GM12878 (cell line): ENCODE measurements around the gene PPP2R3A. TPM values are rescaled to one million over a fixed set of nuclear protein-coding genes. Genes with fewer than 3 reads are reported as not detected.

ENCODE experiments used
- ATF3 ChIP-seq: IDR thresholded peaks from 2 replicates; pipeline ENCODE4 v1.6.1; 2011; ENCODE audit warnings: low read depth, mild to moderate bottlenecking, low read length, moderate library complexity, borderline replicate concordance; ENCODE audit errors: extremely low read depth
- BACH1 ChIP-seq: fragments of 450-650 bp; IDR thresholded peaks from 2 replicates; pipeline ENCODE4 v1.6.1; 2017; ENCODE audit warnings: mild to moderate bottlenecking, borderline replicate concordance
- BHLHE40 ChIP-seq, 2 experiments: fragments of 450-650 bp in 1 of 2; IDR thresholded peaks; 2 replicates each; pipeline ENCODE4 v1.6.1; 2011 to 2017; ENCODE audit warnings: low read depth in 2 of 2, borderline replicate concordance in 1 of 2, improper control_type of control experiment in 1 of 2, low read length in 1 of 2, mild to moderate bottlenecking in 1 of 2
- CEBPB ChIP-seq, 2 experiments: fragments of 150-350 bp in 1 of 2; IDR thresholded peaks; 2 replicates each; pipeline ENCODE4 v1.6.1; 2012 to 2014; ENCODE audit warnings: low read depth in 2 of 2, low read length in 2 of 2, borderline replicate concordance in 1 of 2, inconsistent platforms in 1 of 2
- CHD2 ChIP-seq: IDR thresholded peaks from 2 replicates; pipeline ENCODE4 v1.6.1; 2011; ENCODE audit warnings: low read depth, low read length, improper control_type of control experiment, borderline replicate concordance
- CREM ChIP-seq: IDR thresholded peaks from 2 replicates; pipeline ENCODE4 v1.6.1; 2014; ENCODE audit warnings: antibody characterized with exemption, low read depth
- HDGF ChIP-seq: fragments of 450-650 bp; IDR thresholded peaks from 2 replicates; pipeline ENCODE4 v1.6.1; 2016; ENCODE audit warnings: antibody characterized with exemption
- IKZF2 ChIP-seq, 2 experiments: fragments of 450-650 bp; IDR thresholded peaks; 2 replicates each; pipeline ENCODE4 v1.6.1; 2017; ENCODE audit warnings: mild to moderate bottlenecking in 2 of 2, moderate library complexity in 2 of 2
- IRF5 ChIP-seq: fragments of 450-650 bp; IDR thresholded peaks from 2 replicates; pipeline ENCODE4 v1.6.1; 2017; ENCODE audit warnings: borderline replicate concordance
- MLLT1 ChIP-seq: fragments of 450-650 bp; IDR thresholded peaks from 2 replicates; pipeline ENCODE4 v1.6.1; 2016; ENCODE audit warnings: mild to moderate bottlenecking
- NFYA ChIP-seq: IDR thresholded peaks from 2 replicates; pipeline ENCODE4 v1.6.1; 2011; ENCODE audit warnings: low read depth, mild to moderate bottlenecking, low read length, improper control_type of control experiment, borderline replicate concordance
- NR2C1 ChIP-seq: fragments of 450-650 bp; IDR thresholded peaks from 2 replicates; pipeline ENCODE4 v1.6.1; 2017; ENCODE audit warnings: antibody characterized with exemption, mild to moderate bottlenecking, moderate library complexity
- RB1 ChIP-seq: fragments of 450-650 bp; formaldehyde crosslinking; IDR thresholded peaks from 2 replicates; pipeline ENCODE4 v1.6.1; 2017; ENCODE audit warnings: mild to moderate bottlenecking, borderline replicate concordance
- RELB ChIP-seq: fragments of 450-650 bp; IDR thresholded peaks from 2 replicates; pipeline ENCODE4 v1.6.1; 2017; ENCODE audit warnings: low read depth, mild to moderate bottlenecking, moderate library complexity
- SREBF1 ChIP-seq: IDR thresholded peaks from 2 replicates; pipeline ENCODE4 v1.6.1; 2012; ENCODE audit warnings: mild to moderate bottlenecking, low read length
- WRNIP1 ChIP-seq: IDR thresholded peaks from 2 replicates; pipeline ENCODE4 v1.6.1; 2011; ENCODE audit warnings: low read depth, low read length, improper control_type of control experiment, borderline replicate concordance
- ZBTB40 ChIP-seq: fragments of 450-650 bp; IDR thresholded peaks from 2 replicates; pipeline ENCODE4 v1.6.1; 2016; ENCODE audit warnings: mild to moderate bottlenecking, moderate library complexity, borderline replicate concordance
- polyA plus RNA-seq, 11 experiments: library from polyadenylated mRNA; depleted of rRNA in 4 of 11; unstranded in 6 of 11; stranded (reverse) in 5 of 11; fragments of >200 nt; fragmentation: Nextera tagmentation in 4 of 11; fragmentation: Illumina TruSeq in 1 of 11; extraction: Ambion mirVana in 4 of 11; extraction: Trizol in 1 of 11; gene quantifications; 1 replicate in 1 of 11; 2 replicates in 10 of 11; pipeline versions ENCODE4 v1.2.1 to v1.2.3, GENCODE V29; 2011 to 2016; ENCODE audit warnings: inconsistent platforms in 2 of 11, missing spikeins in 2 of 11, low read depth in 1 of 11
- total RNA-seq, 4 experiments: library from RNA; depleted of rRNA in 3 of 4; stranded (reverse); fragments of >200 nt in 3 of 4; fragmentation: Illumina TruSeq in 1 of 4; extraction: Trizol in 1 of 4; gene quantifications; 2 replicates each; pipeline versions ENCODE4 v1.2.1 to v1.2.3, GENCODE V29; 2013 to 2021

The PPP2R3A gene
- total and polyA plus RNA-seq, 10 of the 15 experiments (the other 5 are each of a cell fraction or from before 2014, with no cell fraction given) = under 0.01 to 0.16 (median 0.06) TPM; not detected in 5

- TF ChIP-seq RB1 (no peak), CREM (0 out of 2 replicates have a peak, but pooled peaks have one; percentile 21), WRNIP1 (no peak), BACH1 (no peak), IKZF2 (IDR thresholded peaks at IDR 0.05) (peak; percentile 55 to 69), ATF3 (no peak), RELB (peak; percentile 68; the same call in 1 of the 2 replicates), HDGF (no peak), NFYA (no peak), CHD2 (no peak), SREBF1 (no peak), CEBPB (IDR thresholded peaks at IDR 0.05; ENCODE audit: borderline replicate concordance in 1 of 2, low read depth in 2 of 2, low read length in 2 of 2) (no peak), BHLHE40 (IDR thresholded peaks at IDR 0.05; ENCODE audit: borderline replicate concordance in 1 of 2, low read depth in 2 of 2, low read length in 1 of 2) (peak in 1 of 2 experiments; percentile 9; a peak in 1 of 4 replicates), ZBTB40 (no peak), MLLT1 (no peak), NR2C1 (no peak), IRF5 (no peak)
These were observed 144.0 kb downstream of the PPP2R3A start (continued) for GRCh38 chr3:136109499-136109898.
